GM06990 (cell line): ENCODE data around the gene FITM1.

ENCODE experiments used
- DNase-seq: peaks from one replicate; pipeline ENCODE4 v3.0.0-alpha.2; 2011; ENCODE audit not compliant: insufficient read length; ENCODE audit errors: extremely low read depth
- H3K27me3 ChIP-seq: replicated peaks from 2 replicates; pipeline ENCODE4 v1.6.0; 2011; ENCODE audit warnings: low read length; ENCODE audit not compliant: control insufficient read depth, insufficient read depth
- H3K36me3 ChIP-seq: 2 replicates; pipeline ENCODE4 v1.5.1; 2011; ENCODE audit warnings: low read length; ENCODE audit not compliant: control insufficient read depth, insufficient read depth
- H3K4me3 ChIP-seq: replicated peaks from 2 replicates; pipeline ENCODE4 v1.5.1; 2011; ENCODE audit warnings: low read depth, mild to moderate bottlenecking, control low read depth, low read length
- CTCF ChIP-seq: IDR thresholded peaks from 2 replicates; pipeline ENCODE4 v1.5.1; 2011; ENCODE audit warnings: low read length, control low read depth, mild to moderate bottlenecking, inconsistent platforms; ENCODE audit not compliant: insufficient read depth, poor library complexity, severe bottlenecking

Gene FITM1

GRCh38 chr14:24177891-24178290, 47.4 kb downstream of the FITM1 start:
- no peak for TF ChIP-seq CTCF
- Histone ChIP-seq H3K27me3 (no peaks in the 10 kb centered on the region), H3K36me3 (peaks cover 52% of the 10 kb centered on the region), H3K4me3 (no peak overlapping the region)
- no peak for DNase-seq

GRCh38 chr14:24178399-24179178, 48.1 kb downstream of the FITM1 start:
- H3K4me3 ChIP-seq = no peak overlapping the region
- no peak for DNase-seq
- peaks cover 58% of the 10 kb centered on the region for H3K36me3 ChIP-seq
- H3K27me3 ChIP-seq = no peaks in the 10 kb centered on the region
- TF ChIP-seq CTCF = no peak

GRCh38 chr14:24179294-24179960, 49.0 kb downstream of the FITM1 start:
- H3K27me3 ChIP-seq = no peaks in the 10 kb centered on the region
- peaks cover 64% of the 10 kb centered on the region for H3K36me3 ChIP-seq
- H3K4me3 ChIP-seq = no peak overlapping the region
- no peak for TF ChIP-seq CTCF
- DNase-seq = no peak

GRCh38 chr14:24179961-24180796, 49.7 kb downstream of the FITM1 start:
- Histone ChIP-seq H3K27me3 (no peaks in the 10 kb centered on the region), H3K36me3 (peaks cover 68% of the 10 kb centered on the region), H3K4me3 (no peak overlapping the region)
- TF ChIP-seq CTCF = no peak
- DNase-seq = no peak

- Histone ChIP-seq H3K4me3 (no peak overlapping the region), H3K27me3 (no peaks in the 10 kb centered on the region), H3K36me3 (peaks cover 76% of the 10 kb centered on the region)
- DNase-seq = no peak
- no peak for TF ChIP-seq CTCF
These were observed 51.1 kb downstream of the FITM1 start for GRCh38 chr14:24181371-24182077.
